Astrocyte (in vitro differentiated cells and primary cell): ENCODE results near the gene FNDC3B. TPM values are rescaled to one million over a fixed set of nuclear protein-coding genes. Genes with fewer than 3 reads are reported as not detected.

Experiments used
- DNase-seq: peaks from one replicate; pipeline ENCODE4 v3.0.0-alpha.2; 2010; ENCODE audit warnings: low read depth
- FAIRE-seq: peaks from 2 replicates; lab custom pipeline; 2011; peaks lifted over from hg19 to GRCh38; lab: Jason Lieb, UNC
- H2AFZ ChIP-seq: 2 replicates; pipeline ENCODE4 v1.6.0; 2012; ENCODE audit warnings: low read depth, low read length, inconsistent platforms
- H3K27ac ChIP-seq: 2 replicates; pipeline ENCODE4 v1.5.1; 2011; ENCODE audit warnings: low read depth, low read length, inconsistent platforms
- H3K27me3 ChIP-seq: 2 replicates; pipeline ENCODE4 v1.6.0; 2011; ENCODE audit warnings: low read length, inconsistent platforms; ENCODE audit not compliant: insufficient read depth
- H3K36me3 ChIP-seq: 2 replicates; pipeline ENCODE4 v1.5.1; 2011; ENCODE audit warnings: low read length, inconsistent platforms; ENCODE audit not compliant: insufficient read depth
- H3K4me1 ChIP-seq: 2 replicates; pipeline ENCODE4 v1.5.1; 2011; ENCODE audit warnings: low read length, inconsistent platforms; ENCODE audit not compliant: insufficient read depth
- H3K4me2 ChIP-seq: 2 replicates; pipeline ENCODE4 v1.6.0; 2012; ENCODE audit warnings: low read length, inconsistent platforms
- H3K4me3 ChIP-seq: 2 replicates; pipeline ENCODE4 v1.5.1; 2011; ENCODE audit warnings: low read depth, mild to moderate bottlenecking, low read length, inconsistent platforms; ENCODE audit not compliant: insufficient read depth
- H3K79me2 ChIP-seq: 2 replicates; pipeline ENCODE4 v1.6.0; 2012; ENCODE audit warnings: mild to moderate bottlenecking, low read length, inconsistent platforms; ENCODE audit not compliant: insufficient read depth
- H3K9ac ChIP-seq: 2 replicates; pipeline ENCODE4 v1.6.0; 2012; ENCODE audit warnings: mild to moderate bottlenecking, low read length, inconsistent platforms
- H3K9me3 ChIP-seq: 2 replicates; pipeline ENCODE4 v1.5.1; 2012; ENCODE audit warnings: low read depth, mild to moderate bottlenecking, low read length, inconsistent platforms; ENCODE audit not compliant: insufficient read depth
- H4K20me1 ChIP-seq: 2 replicates; pipeline ENCODE4 v1.6.0; 2012; ENCODE audit warnings: low read length, inconsistent platforms; ENCODE audit not compliant: insufficient read depth
- H3K27ac Mint-ChIP-seq: one replicate; pipeline ENCODE4 v1.8.0; 2021; ENCODE audit warnings: mild to moderate bottlenecking, mixed read lengths; ENCODE audit not compliant: unreplicated experiment
- H3K27me3 Mint-ChIP-seq: one replicate; pipeline ENCODE4 v1.8.0; 2021; ENCODE audit warnings: low read depth, mixed read lengths; ENCODE audit not compliant: unreplicated experiment
- H3K36me3 Mint-ChIP-seq: one replicate; pipeline ENCODE4 v1.8.0; 2021; ENCODE audit warnings: low read depth, mixed read lengths; ENCODE audit not compliant: unreplicated experiment
- H3K4me1 Mint-ChIP-seq: one replicate; pipeline ENCODE4 v1.8.0; 2021; ENCODE audit warnings: low read depth, mixed read lengths; ENCODE audit not compliant: unreplicated experiment
- H3K4me3 Mint-ChIP-seq: one replicate; pipeline ENCODE4 v1.8.0; 2021; ENCODE audit warnings: mild to moderate bottlenecking, moderate library complexity, mixed read lengths; ENCODE audit not compliant: unreplicated experiment
- H3K9me3 Mint-ChIP-seq: one replicate; pipeline ENCODE4 v1.8.0; 2021; ENCODE audit warnings: mild to moderate bottlenecking, mixed read lengths; ENCODE audit not compliant: unreplicated experiment
- EZH2 ChIP-seq: IDR thresholded peaks from 2 replicates; pipeline ENCODE4 v1.6.1; 2012; ENCODE audit warnings: mild to moderate bottlenecking, low read length, inconsistent platforms; ENCODE audit not compliant: insufficient read depth
- total RNA-seq: library from RNA; stranded (reverse); gene quantifications from 2 replicates; pipeline ENCODE4 v1.2.1, GENCODE V29; 2021
- TF ChIP-seq, protein P1 (sequence below): IDR thresholded peaks from 2 replicates; pipeline ENCODE4 v1.5.1; 2011; ENCODE audit warnings: low read depth, mild to moderate bottlenecking, inconsistent platforms, low read length, moderate library complexity; ENCODE audit not compliant: insufficient read depth

Gene FNDC3B
- total RNA-seq, 1 donor from 2014 or later: 327 TPM

DNA sequence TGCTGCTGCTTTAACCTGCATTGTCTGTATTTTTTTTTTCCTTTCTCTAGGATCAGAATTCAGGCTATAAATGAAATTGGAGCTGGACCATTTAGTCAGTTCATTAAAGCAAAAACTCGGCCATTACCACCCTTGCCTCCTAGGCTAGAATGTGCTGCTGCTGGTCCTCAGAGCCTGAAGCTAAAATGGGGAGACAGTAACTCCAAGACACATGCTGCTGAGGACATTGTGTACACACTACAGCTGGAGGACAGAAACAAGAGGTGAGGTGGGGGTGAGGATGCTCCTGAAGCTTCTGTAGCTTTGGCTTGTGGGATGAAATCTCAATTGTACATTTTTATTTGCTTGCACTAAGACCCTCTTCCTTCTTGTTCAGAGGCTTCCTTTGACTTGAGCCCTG lies 323.2 kb downstream of the FNDC3B start:
- no peak for DNase-seq
- TF ChIP-seq EZH2: no peak
- TF ChIP-seq, protein P1, sequence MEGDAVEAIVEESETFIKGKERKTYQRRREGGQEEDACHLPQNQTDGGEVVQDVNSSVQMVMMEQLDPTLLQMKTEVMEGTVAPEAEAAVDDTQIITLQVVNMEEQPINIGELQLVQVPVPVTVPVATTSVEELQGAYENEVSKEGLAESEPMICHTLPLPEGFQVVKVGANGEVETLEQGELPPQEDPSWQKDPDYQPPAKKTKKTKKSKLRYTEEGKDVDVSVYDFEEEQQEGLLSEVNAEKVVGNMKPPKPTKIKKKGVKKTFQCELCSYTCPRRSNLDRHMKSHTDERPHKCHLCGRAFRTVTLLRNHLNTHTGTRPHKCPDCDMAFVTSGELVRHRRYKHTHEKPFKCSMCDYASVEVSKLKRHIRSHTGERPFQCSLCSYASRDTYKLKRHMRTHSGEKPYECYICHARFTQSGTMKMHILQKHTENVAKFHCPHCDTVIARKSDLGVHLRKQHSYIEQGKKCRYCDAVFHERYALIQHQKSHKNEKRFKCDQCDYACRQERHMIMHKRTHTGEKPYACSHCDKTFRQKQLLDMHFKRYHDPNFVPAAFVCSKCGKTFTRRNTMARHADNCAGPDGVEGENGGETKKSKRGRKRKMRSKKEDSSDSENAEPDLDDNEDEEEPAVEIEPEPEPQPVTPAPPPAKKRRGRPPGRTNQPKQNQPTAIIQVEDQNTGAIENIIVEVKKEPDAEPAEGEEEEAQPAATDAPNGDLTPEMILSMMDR: no peak
- Mint-ChIP-seq H3K27me3 (no peaks in the 10 kb centered on the region), H3K4me1 (peaks cover 12% of the 10 kb centered on the region), H3K27ac (no peak overlapping the region), H3K36me3 (peaks cover 30% of the 10 kb centered on the region), H3K9me3 (no peaks in the 10 kb centered on the region), H3K4me3 (no peak overlapping the region)
- peaks cover 40% of the 10 kb centered on the region for H3K36me3 ChIP-seq
- no peak overlapping the region for H3K4me3 ChIP-seq
- no peaks in the 10 kb centered on the region for H3K27me3 ChIP-seq
- no peaks in the 10 kb centered on the region for H3K4me1 ChIP-seq
- no peak overlapping the region for H3K9ac ChIP-seq
- no peak overlapping the region for H2AFZ ChIP-seq
- no peaks in the 10 kb centered on the region for H3K9me3 ChIP-seq
- H3K4me2 ChIP-seq: no peak overlapping the region
- H3K79me2 ChIP-seq: peaks cover 25% of the 10 kb centered on the region
- peaks cover 74% of the 10 kb centered on the region for H4K20me1 ChIP-seq
- FAIRE-seq: no peak
- no peak overlapping the region for H3K27ac ChIP-seq

DNA sequence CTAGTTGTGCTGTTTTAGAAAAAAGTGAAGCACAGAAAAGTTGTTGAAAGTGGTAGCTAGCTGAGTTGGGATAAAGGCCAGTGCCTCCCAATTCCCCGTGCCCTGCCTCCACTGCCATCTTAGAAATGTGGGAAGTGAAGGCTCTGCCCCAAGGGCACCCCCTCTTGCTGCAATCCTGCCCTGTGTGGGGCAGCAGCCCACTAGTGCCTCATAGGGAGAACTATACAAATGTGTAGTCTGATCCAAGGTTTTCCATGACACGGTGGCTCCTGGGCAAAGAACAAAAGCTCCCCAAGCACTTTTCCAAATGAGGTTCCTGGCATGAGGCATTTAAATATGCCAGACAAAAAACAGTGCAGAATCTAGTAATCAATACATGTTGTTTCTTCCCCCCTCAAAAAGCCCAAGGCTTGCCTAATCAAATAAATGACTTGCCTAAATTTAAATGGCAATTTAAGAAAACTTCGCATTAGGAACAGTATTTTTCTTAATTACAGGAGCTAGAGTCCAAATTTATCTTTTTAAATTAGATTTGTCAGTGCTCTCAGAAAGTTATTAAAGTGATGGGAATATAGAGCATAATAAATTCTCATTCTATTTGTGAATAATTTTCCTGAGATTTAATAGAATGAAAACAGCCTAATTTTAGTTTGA lies 325.1 kb downstream of the FNDC3B start:
- Histone ChIP-seq H2AFZ (no peak overlapping the region), H3K9ac (no peak overlapping the region), H4K20me1 (peaks cover 69% of the 10 kb centered on the region), H3K4me2 (no peak overlapping the region), H3K9me3 (no peaks in the 10 kb centered on the region), H3K79me2 (peaks cover 10% of the 10 kb centered on the region), H3K4me1 (peaks cover 4% of the 10 kb centered on the region), H3K4me3 (no peak overlapping the region), H3K36me3 (peaks cover 37% of the 10 kb centered on the region), H3K27ac (no peak overlapping the region), H3K27me3 (no peaks in the 10 kb centered on the region)
- peaks cover 7% of the 10 kb centered on the region for H3K4me1 Mint-ChIP-seq
- FAIRE-seq (no peak), DNase-seq (no peak)
- TF ChIP-seq EZH2: no peak
- TF ChIP-seq, protein P1: no peak
- no peak overlapping the region for H3K4me3 Mint-ChIP-seq
- H3K27me3 Mint-ChIP-seq: no peaks in the 10 kb centered on the region
- H3K36me3 Mint-ChIP-seq: peaks cover 24% of the 10 kb centered on the region
- no peak overlapping the region for H3K27ac Mint-ChIP-seq
- no peaks in the 10 kb centered on the region for H3K9me3 Mint-ChIP-seq

DNA sequence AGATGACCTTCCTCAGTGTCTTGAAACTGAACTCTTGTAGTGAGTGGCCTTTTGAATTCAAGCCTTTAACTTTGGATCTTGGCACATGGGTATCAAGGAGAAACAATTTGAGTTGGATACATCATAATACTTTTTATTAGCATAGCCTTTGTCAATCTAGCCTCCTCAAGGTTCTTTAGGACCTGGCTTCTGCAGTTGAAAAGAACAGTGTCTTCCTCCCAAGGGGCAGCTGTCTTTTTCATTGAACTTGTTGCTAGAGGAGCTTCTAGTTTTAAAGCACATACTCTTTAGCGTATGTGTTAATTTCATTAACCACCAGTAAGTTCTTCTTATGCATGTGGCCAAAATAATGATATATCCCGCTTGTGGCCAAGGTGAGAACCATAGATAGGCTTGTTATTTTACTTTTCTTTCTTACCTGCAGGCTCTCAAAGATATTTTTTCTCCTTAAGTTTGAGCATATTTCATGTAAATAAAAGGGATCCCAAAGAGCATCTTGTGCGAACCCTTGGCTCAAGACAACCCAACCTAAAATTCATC lies 325.7 kb downstream of the FNDC3B start:
- no peak for TF ChIP-seq EZH2
- TF ChIP-seq, protein P1: no peak
- peaks cover 8% of the 10 kb centered on the region for H3K4me1 Mint-ChIP-seq
- Histone ChIP-seq H3K79me2 (peaks cover 4% of the 10 kb centered on the region), H3K4me2 (no peak overlapping the region), H3K4me3 (no peak overlapping the region), H3K9ac (no peak overlapping the region), H2AFZ (no peak overlapping the region), H3K36me3 (peaks cover 41% of the 10 kb centered on the region), H4K20me1 (peaks cover 63% of the 10 kb centered on the region), H3K27ac (no peak overlapping the region), H3K4me1 (peaks cover 4% of the 10 kb centered on the region), H3K9me3 (no peaks in the 10 kb centered on the region), H3K27me3 (no peaks in the 10 kb centered on the region)
- H3K27ac Mint-ChIP-seq: no peak overlapping the region
- no peak for DNase-seq
- H3K9me3 Mint-ChIP-seq: no peaks in the 10 kb centered on the region
- peaks cover 27% of the 10 kb centered on the region for H3K36me3 Mint-ChIP-seq
- H3K27me3 Mint-ChIP-seq: no peaks in the 10 kb centered on the region
- no peak overlapping the region for H3K4me3 Mint-ChIP-seq
- no peak for FAIRE-seq
